ENCODE results near the gene OPN3. TPM values are rescaled to one million over a fixed set of nuclear protein-coding genes. Genes with fewer than 3 reads are reported as not detected.

OPN3 gene
- total RNA-seq, 4 donors from 2014 or later = 5.3 to 12.4 (median 8.0) TPM

GRCh38 chr1:241679961-241680360 is 39.8 kb upstream of the OPN3 start:
- H3K4me1 ChIP-seq = no peaks in the 10 kb centered on the region
- H3K27ac ChIP-seq (replicated peaks in 1 of 4) = no peak overlapping the region
- no peaks in the 10 kb centered on the region for H3K36me3 ChIP-seq
- H3K4me3 ChIP-seq = no peak overlapping the region
- H3K9me3 ChIP-seq = no peaks in the 10 kb centered on the region
- WGBS = 77% methylated on average over 3 of the region's 3 CpGs
- no peak for TF ChIP-seq EP300 (IDR thresholded peaks at IDR 0.05)
- intact Hi-C loops (cut with DNase I) = no loop called here
- DNase-seq (ENCODE audit: extremely low spot score) = no peak
- peaks cover 0 to 4% (median 0%) of the 10 kb centered on the region in 4 donors for H3K27me3 ChIP-seq

GRCh38 chr1:241679404-241679803 is 39.2 kb upstream of the OPN3 start:
- intact Hi-C loops (cut with DNase I) = no loop called here
- no peak for TF ChIP-seq CTCF (IDR thresholded peaks at IDR 0.05)
- peaks cover 0 to 4% (median 0%) of the 10 kb centered on the region in 4 donors for H3K27me3 ChIP-seq
- no peak overlapping the region for H3K27ac ChIP-seq (replicated peaks in 1 of 4)
- DNase-seq (ENCODE audit: extremely low spot score) = no peak
- no peaks in the 10 kb centered on the region for H3K36me3 ChIP-seq
- no peaks in the 10 kb centered on the region for H3K4me1 ChIP-seq
- 90% methylated on average over 4 of the region's 4 CpGs for WGBS
- H3K9me3 ChIP-seq = no peaks in the 10 kb centered on the region
- no peak overlapping the region for H3K4me3 ChIP-seq

GRCh38 chr1:241678536-241678935 is 38.4 kb upstream of the OPN3 start:
- Histone ChIP-seq H3K27me3 (peaks cover 0 to 4% (median 0%) of the 10 kb centered on the region in 4 donors), H3K9me3 (no peaks in the 10 kb centered on the region), H3K4me1 (no peaks in the 10 kb centered on the region), H3K27ac (replicated peaks in 1 of 4) (no peak overlapping the region), H3K36me3 (no peaks in the 10 kb centered on the region), H3K4me3 (no peak overlapping the region)
- 91% methylated on average over 2 of the region's 2 CpGs for WGBS
- intact Hi-C loops (cut with DNase I) = no loop called here
- TF ChIP-seq POLR2A (IDR thresholded peaks at IDR 0.05; ENCODE audit: low read depth) (no peak), CTCF (IDR thresholded peaks at IDR 0.05) (no peak), EP300 (IDR thresholded peaks at IDR 0.05) (no peak), POLR2AphosphoS5 (IDR thresholded peaks at IDR 0.05) (no peak)
- no peak for DNase-seq (ENCODE audit: extremely low spot score)

- H3K36me3 ChIP-seq = no peaks in the 10 kb centered on the region
- peaks cover 0 to 4% (median 0%) of the 10 kb centered on the region in 4 donors for H3K27me3 ChIP-seq
- H3K9me3 ChIP-seq = no peaks in the 10 kb centered on the region
- H3K4me3 ChIP-seq = no peak overlapping the region
- no peak overlapping the region for H3K27ac ChIP-seq (replicated peaks in 1 of 4)
- DNase-seq (ENCODE audit: extremely low spot score) = no peak
- TF ChIP-seq EP300 (IDR thresholded peaks at IDR 0.05) (no peak), CTCF (IDR thresholded peaks at IDR 0.05) (no peak), POLR2A (IDR thresholded peaks at IDR 0.05; ENCODE audit: low read depth) (no peak), POLR2AphosphoS5 (IDR thresholded peaks at IDR 0.05) (no peak)
- H3K4me1 ChIP-seq = no peaks in the 10 kb centered on the region
- intact Hi-C loops (cut with DNase I) = no loop called here
- WGBS = 84% methylated on average over 5 of the region's 5 CpGs
These were observed 37.0 kb upstream of the OPN3 start for GRCh38 chr1:241677201-241677600.

- intact Hi-C loops (cut with DNase I) = no loop called here
- WGBS = 52% methylated on average over 4 of the region's 4 CpGs
These were observed 35.8 kb upstream of the OPN3 start for GRCh38 chr1:241675983-241676382.

More at GRCh38 chr1:241675983-241676382, 35.8 kb upstream of the OPN3 start:
- Histone ChIP-seq H3K9me3 (no peaks in the 10 kb centered on the region), H3K4me3 (no peak overlapping the region), H3K36me3 (no peaks in the 10 kb centered on the region), H3K4me1 (no peaks in the 10 kb centered on the region), H3K27me3 (no peaks in the 10 kb centered on the region), H3K27ac (replicated peaks in 1 of 4) (no peak overlapping the region)
- TF ChIP-seq POLR2AphosphoS5 (IDR thresholded peaks at IDR 0.05) = no peak
- TF ChIP-seq CTCF (IDR thresholded peaks at IDR 0.05) = no peak
- no peak for TF ChIP-seq POLR2A (IDR thresholded peaks at IDR 0.05; ENCODE audit: low read depth)
- no peak for TF ChIP-seq EP300 (IDR thresholded peaks at IDR 0.05)
- no peak for DNase-seq (ENCODE audit: extremely low spot score)
